Testis (tissue), 2 donors: Measurements from ENCODE around the gene FAM107B.

Experiments used
- CTCF ChIP-seq, 3 experiments: fragments of 450-650 bp in 2 of 3; fragments of 200-600 bp in 1 of 3; sonication (generic) in 1 of 3; IDR thresholded peaks; one replicate each; pipeline ENCODE4 v1.5.1; 2016 to 2019; ENCODE audit warnings: antibody characterized with exemption in 3 of 3, mild to moderate bottlenecking in 2 of 3, moderate library complexity in 1 of 3
- POLR2A ChIP-seq: fragments of 450-650 bp; IDR thresholded peaks from one replicate; pipeline ENCODE4 v1.6.1; 2017; ENCODE audit warnings: antibody characterized with exemption, mild to moderate bottlenecking, moderate library complexity

GRCh38 chr10:14468726-14469125, 306.0 kb downstream of the FAM107B start:
- no peak for TF ChIP-seq CTCF (IDR thresholded peaks at IDR 0.05)
- no peak for TF ChIP-seq POLR2A
